Mesothelial cell of epicardium (in vitro differentiated cells): ENCODE results near the gene CAVIN2. TPM values are rescaled to one million over a fixed set of nuclear protein-coding genes. Genes with fewer than 3 reads are reported as not detected.

Source experiments
- DNase-seq, 2 experiments: peaks; one replicate each; pipeline ENCODE4 v3.0.0; 2021; ENCODE audit warnings: low spot score in 2 of 2; ENCODE audit not compliant: unreplicated experiment in 2 of 2
- H3K27ac Mint-ChIP-seq: 2 replicates; pipeline ENCODE4 v1.8.0; 2021; ENCODE audit warnings: mixed read lengths
- H3K27me3 Mint-ChIP-seq: 2 replicates; pipeline ENCODE4 v1.8.0; 2021; ENCODE audit warnings: low read depth, mixed read lengths
- H3K36me3 Mint-ChIP-seq: 2 replicates; pipeline ENCODE4 v1.8.0; 2021; ENCODE audit warnings: mixed read lengths
- H3K4me1 Mint-ChIP-seq: 2 replicates; pipeline ENCODE4 v1.8.0; 2021; ENCODE audit warnings: mixed read lengths
- H3K4me3 Mint-ChIP-seq: 2 replicates; pipeline ENCODE4 v1.8.0; 2021; ENCODE audit warnings: mild to moderate bottlenecking, moderate library complexity, mixed read lengths
- H3K9me3 Mint-ChIP-seq: 2 replicates; pipeline ENCODE4 v1.8.0; 2021; ENCODE audit warnings: mixed read lengths
- total RNA-seq: library from RNA; stranded (reverse); gene quantifications from 3 replicates; pipeline ENCODE4 v1.2.1, GENCODE V29; 2021
- TF ChIP-seq, protein P1 (sequence below): fragments of 200-600 bp; sonication (generic); IDR thresholded peaks from one replicate; pipeline ENCODE4 v1.5.0; 2021; ENCODE audit warnings: antibody characterized with exemption; ENCODE audit not compliant: unreplicated experiment

Gene CAVIN2
- total RNA-seq, 1 donor from 2014 or later = 0.96 TPM

DNA sequence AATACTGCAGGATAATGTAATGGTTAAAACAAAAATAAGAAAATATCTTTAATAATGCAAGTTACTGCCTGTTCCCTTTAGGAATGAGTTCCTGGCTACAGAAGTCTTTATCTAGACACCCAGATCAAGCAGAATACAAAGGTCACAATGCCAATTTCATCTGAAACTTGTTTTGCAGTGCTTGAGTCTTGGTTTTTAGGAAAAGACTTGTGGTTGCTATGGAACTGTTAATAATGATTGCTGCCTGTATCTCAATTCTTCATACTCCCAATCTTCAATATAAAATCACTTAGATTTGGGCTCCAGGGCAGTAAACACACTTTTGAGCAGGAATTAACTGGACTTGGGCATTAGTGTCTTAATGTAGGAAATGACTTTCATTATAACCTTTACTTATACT lies 14.2 kb downstream of the CAVIN2 start:
- no peak for DNase-seq
- no peak overlapping the region for H3K27ac Mint-ChIP-seq
- peaks cover 5% of the 10 kb centered on the region for H3K4me1 Mint-ChIP-seq
- TF ChIP-seq, protein P1, sequence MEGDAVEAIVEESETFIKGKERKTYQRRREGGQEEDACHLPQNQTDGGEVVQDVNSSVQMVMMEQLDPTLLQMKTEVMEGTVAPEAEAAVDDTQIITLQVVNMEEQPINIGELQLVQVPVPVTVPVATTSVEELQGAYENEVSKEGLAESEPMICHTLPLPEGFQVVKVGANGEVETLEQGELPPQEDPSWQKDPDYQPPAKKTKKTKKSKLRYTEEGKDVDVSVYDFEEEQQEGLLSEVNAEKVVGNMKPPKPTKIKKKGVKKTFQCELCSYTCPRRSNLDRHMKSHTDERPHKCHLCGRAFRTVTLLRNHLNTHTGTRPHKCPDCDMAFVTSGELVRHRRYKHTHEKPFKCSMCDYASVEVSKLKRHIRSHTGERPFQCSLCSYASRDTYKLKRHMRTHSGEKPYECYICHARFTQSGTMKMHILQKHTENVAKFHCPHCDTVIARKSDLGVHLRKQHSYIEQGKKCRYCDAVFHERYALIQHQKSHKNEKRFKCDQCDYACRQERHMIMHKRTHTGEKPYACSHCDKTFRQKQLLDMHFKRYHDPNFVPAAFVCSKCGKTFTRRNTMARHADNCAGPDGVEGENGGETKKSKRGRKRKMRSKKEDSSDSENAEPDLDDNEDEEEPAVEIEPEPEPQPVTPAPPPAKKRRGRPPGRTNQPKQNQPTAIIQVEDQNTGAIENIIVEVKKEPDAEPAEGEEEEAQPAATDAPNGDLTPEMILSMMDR = no peak
- no peak overlapping the region for H3K4me3 Mint-ChIP-seq
- H3K27me3 Mint-ChIP-seq = no peaks in the 10 kb centered on the region
- no peaks in the 10 kb centered on the region for H3K36me3 Mint-ChIP-seq
- no peaks in the 10 kb centered on the region for H3K9me3 Mint-ChIP-seq

DNA sequence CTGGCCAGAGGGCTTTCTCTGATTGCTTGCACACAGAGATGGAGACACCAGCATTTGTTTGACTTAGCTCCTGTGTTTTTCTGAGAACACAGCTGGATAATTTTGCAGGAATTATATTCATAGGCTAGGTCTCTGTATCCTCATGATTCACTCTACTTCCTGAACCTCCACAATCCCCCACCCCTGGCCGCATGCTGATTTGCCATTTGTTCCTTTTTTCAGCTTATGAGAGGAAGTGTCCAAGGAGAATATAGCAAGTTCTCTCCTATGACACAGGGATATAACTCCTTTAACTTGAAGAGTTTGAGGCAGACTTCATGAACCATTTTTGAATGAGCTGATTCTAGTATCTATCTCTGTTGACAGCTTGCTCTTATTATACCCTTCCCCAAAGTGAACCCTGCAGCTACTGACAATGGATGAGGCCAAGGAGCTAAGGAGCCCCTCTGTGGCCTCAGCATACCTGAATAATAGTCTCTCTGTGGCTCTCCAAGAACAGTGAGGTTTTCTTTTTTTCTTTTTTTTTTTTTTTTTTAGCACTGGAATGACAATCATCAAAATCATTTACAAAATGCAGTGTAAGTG lies 15.4 kb downstream of the CAVIN2 start:
- Mint-ChIP-seq H3K27me3 (no peaks in the 10 kb centered on the region), H3K4me3 (no peak overlapping the region)
- TF ChIP-seq, protein P1 = no peak

DNA sequence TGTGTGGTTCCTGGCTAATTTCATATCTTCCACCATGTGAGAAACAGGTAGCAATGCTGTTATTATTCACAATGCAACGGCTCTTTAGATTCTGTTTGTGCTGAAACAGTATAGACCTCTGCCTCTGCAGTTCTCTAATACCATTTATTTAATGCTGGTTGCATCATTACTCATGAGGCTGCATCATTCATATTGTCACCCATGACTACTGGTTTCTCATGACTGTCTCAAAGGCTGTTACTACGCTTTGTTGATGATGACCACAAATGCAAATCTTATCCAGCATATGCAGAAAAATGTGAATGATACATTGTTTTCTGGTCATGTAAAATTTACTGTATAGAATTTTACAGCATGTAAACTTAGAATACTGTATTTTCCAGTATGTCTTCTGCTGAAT lies 22.5 kb downstream of the CAVIN2 start:
- no peak for DNase-seq
- no peaks in the 10 kb centered on the region for H3K36me3 Mint-ChIP-seq
- H3K9me3 Mint-ChIP-seq = no peaks in the 10 kb centered on the region
- no peaks in the 10 kb centered on the region for H3K4me1 Mint-ChIP-seq
- TF ChIP-seq, protein P1 = no peak
- H3K27me3 Mint-ChIP-seq = peaks cover 2% of the 10 kb centered on the region
- no peak overlapping the region for H3K27ac Mint-ChIP-seq
- H3K4me3 Mint-ChIP-seq = no peak overlapping the region

More for the DNA sequence above, 15.4 kb downstream of the CAVIN2 start:
- no peak for DNase-seq
- Mint-ChIP-seq H3K4me1 (peaks cover 5% of the 10 kb centered on the region), H3K9me3 (no peaks in the 10 kb centered on the region), H3K27ac (no peak overlapping the region), H3K36me3 (no peaks in the 10 kb centered on the region)

DNA sequence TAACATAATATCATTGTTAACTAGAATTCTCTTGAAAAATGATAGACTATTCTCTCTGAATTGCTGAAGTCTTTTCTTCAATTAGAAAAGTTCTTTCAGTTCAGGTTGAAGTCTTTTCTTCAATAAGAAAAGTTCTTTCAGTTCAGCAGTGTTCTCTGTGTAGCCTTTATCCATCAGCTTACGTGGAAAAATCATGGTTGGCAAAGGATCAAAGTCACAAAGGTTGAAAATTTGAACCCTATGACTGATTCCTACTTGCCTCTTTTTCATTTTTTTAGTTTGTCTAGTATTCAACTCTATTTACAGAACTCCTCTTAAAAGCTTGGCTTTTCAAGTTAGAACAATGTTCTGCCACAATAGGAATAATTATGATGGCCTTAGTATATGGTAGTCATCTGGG lies 25.8 kb downstream of the CAVIN2 start:
- Mint-ChIP-seq H3K9me3 (no peaks in the 10 kb centered on the region), H3K36me3 (no peaks in the 10 kb centered on the region), H3K4me3 (no peak overlapping the region)

DNA sequence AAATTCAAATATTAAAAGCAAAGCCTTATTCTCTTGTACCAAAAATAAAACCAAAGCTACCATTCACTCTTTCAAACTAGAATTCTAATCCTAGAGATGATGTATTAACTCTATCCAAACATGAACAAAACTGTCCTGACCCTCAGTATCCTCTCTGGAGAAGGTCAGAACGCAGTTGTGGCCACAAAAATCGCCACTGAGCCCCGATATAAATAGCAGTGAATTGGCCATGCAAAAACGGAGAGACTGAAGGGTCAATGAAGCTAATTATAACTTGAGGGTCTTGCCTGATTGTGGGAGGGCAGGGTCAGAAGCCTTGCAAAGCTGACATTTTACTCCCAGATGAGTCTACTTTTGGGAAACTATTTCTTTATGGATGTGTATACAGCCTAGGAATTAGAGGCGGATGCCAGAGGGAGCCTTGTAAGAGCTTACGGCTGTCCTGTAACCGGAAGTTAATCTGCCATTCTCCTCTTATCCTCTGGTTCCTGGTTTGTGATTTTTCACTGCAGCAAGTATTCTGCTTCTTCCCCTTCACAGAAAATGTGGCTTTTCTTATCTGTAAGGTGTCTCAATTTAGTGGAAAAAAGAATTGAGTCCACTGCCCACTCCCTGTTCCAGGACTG lies 28.1 kb downstream of the CAVIN2 start:
- Mint-ChIP-seq H3K4me1 (peaks cover 10% of the 10 kb centered on the region), H3K9me3 (no peaks in the 10 kb centered on the region), H3K27ac (peak overlapping the region; percentile 18), H3K36me3 (no peaks in the 10 kb centered on the region), H3K4me3 (no peak overlapping the region), H3K27me3 (peaks cover 2% of the 10 kb centered on the region)
- TF ChIP-seq, protein P1 = no peak
- no peak for DNase-seq

More for the DNA sequence above, 25.8 kb downstream of the CAVIN2 start:
- H3K27ac Mint-ChIP-seq = no peak overlapping the region
- peaks cover 2% of the 10 kb centered on the region for H3K27me3 Mint-ChIP-seq
- TF ChIP-seq, protein P1 = no peak
- H3K4me1 Mint-ChIP-seq = peaks cover 10% of the 10 kb centered on the region
- no peak for DNase-seq
